SH-SY5Y (cell line): Measurements from ENCODE around the gene ATP6V1A.

Source experiments
- GATA2 ChIP-seq: IDR thresholded peaks from 2 replicates; pipeline ENCODE4 v1.6.1; 2011; ENCODE audit warnings: mild to moderate bottlenecking, low read depth, low read length
- GATA3 ChIP-seq: IDR thresholded peaks from 2 replicates; pipeline ENCODE4 v1.6.1; 2011; ENCODE audit warnings: low read depth, mild to moderate bottlenecking, low read length, moderate library complexity

DNA sequence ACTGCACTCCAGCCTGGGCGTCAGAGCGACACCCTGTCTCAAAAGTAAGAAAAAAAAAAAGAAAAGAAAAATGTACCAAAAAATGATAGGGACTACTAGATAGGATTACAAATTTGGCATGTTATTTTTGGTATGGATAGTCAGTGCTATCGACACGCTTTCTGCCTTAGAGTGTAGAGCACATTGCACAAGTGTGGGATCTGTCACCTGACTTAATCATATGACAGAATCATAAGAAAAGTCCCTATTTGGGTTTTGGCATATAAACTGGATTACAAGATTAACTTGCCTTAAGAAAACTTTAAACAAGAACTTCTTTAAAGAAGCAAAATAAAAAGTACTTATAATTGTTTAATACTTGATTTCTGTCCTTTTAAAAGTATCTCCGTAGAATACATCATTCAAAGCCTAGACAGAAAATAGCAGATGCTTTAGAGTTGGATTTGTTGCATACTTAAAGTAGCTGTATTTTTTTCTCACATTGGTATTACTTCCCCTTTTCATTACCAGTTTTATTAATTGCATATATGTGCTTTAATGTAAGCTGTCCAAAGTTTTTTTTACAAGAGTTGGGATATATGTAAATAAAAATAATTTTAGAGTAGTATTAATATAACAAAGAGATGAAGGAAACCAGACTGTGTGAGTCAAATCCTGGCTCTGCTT, 7.8 kb downstream of the ATP6V1A start:
- TF ChIP-seq GATA3: no peak
- no peak for TF ChIP-seq GATA2
